D721Med (cell line): ENCODE data around the gene SMDT1.

ENCODE experiments used
- DNase-seq: peaks from one replicate; pipeline ENCODE4 v3.0.0; 2011; ENCODE audit warnings: low spot score; ENCODE audit not compliant: insufficient read length
- FAIRE-seq: peaks from 2 replicates; lab custom pipeline; 2011; peaks lifted over from hg19 to GRCh38; lab: Jason Lieb, UNC
- CTCF ChIP-seq: IDR thresholded peaks from 2 replicates; pipeline ENCODE4 v1.5.1; 2012; ENCODE audit warnings: mild to moderate bottlenecking, control low read depth; ENCODE audit not compliant: insufficient read depth; ENCODE audit errors: missing control alignments

SMDT1 gene

GRCh38 chr22:42052765-42053164, 26.7 kb upstream of the SMDT1 start:
- FAIRE-seq (no peak), DNase-seq (no peak)
- TF ChIP-seq CTCF: no peak

- no peak for FAIRE-seq
These were observed 22.6 kb upstream of the SMDT1 start for GRCh38 chr22:42056757-42057511.

GRCh38 chr22:42060489-42060888, 19.0 kb upstream of the SMDT1 start:
- no peak for TF ChIP-seq CTCF
- DNase-seq: no peak
- no peak for FAIRE-seq

More at GRCh38 chr22:42056757-42057511, 22.6 kb upstream of the SMDT1 start:
- TF ChIP-seq CTCF: no peak
- no peak for DNase-seq

GRCh38 chr22:42061041-42061440, 18.5 kb upstream of the SMDT1 start:
- FAIRE-seq: no peak
- no peak for TF ChIP-seq CTCF
- DNase-seq: no peak

GRCh38 chr22:42062506-42063170, 16.9 kb upstream of the SMDT1 start:
- TF ChIP-seq CTCF: no peak
- FAIRE-seq: no peak
- DNase-seq: no peak

GRCh38 chr22:42064629-42065028, 14.9 kb upstream of the SMDT1 start:
- no peak for FAIRE-seq
- TF ChIP-seq CTCF: no peak
- no peak for DNase-seq
